ENCODE results near the gene SAMD5. TPM values are rescaled to one million over a fixed set of nuclear protein-coding genes. Genes with fewer than 3 reads are reported as not detected.

The SAMD5 gene
- total RNA-seq, 1 donor from 2014 or later: 3.2 TPM

DNA sequence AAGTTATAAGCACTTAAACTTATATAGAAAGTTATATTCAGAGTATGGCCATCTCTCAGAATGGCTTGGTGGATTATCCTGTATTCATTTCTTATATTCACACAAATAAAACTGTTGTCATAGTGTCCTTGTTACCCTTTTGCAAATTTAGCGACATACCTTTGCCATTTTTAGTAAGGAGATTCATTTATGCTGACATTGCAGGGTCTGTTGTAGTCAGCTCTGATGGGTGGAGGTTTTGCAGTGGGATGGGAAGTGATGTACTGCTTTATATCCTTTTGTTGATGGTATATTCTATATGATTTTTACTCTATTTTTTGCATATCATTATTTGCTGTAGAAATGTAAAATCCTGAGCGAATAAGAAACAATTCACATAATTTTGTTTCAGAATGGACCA, 35.9 kb downstream of the SAMD5 start:
- DNase-seq (ENCODE audit: extremely low spot score in 2 of 2): no peak
- Histone ChIP-seq H3K9me3 (no peaks in the 10 kb centered on the region), H3K4me3 (no peak overlapping the region), H3K36me3 (no peaks in the 10 kb centered on the region), H3K4me1 (no peaks in the 10 kb centered on the region), H3K27ac (no peak overlapping the region), H3K27me3 (no peaks in the 10 kb centered on the region)
- intact Hi-C loops (cut with DNase I): no loop called here
- TF ChIP-seq, protein P1, sequence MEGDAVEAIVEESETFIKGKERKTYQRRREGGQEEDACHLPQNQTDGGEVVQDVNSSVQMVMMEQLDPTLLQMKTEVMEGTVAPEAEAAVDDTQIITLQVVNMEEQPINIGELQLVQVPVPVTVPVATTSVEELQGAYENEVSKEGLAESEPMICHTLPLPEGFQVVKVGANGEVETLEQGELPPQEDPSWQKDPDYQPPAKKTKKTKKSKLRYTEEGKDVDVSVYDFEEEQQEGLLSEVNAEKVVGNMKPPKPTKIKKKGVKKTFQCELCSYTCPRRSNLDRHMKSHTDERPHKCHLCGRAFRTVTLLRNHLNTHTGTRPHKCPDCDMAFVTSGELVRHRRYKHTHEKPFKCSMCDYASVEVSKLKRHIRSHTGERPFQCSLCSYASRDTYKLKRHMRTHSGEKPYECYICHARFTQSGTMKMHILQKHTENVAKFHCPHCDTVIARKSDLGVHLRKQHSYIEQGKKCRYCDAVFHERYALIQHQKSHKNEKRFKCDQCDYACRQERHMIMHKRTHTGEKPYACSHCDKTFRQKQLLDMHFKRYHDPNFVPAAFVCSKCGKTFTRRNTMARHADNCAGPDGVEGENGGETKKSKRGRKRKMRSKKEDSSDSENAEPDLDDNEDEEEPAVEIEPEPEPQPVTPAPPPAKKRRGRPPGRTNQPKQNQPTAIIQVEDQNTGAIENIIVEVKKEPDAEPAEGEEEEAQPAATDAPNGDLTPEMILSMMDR (IDR thresholded peaks at IDR 0.05): no peak
- TF ChIP-seq POLR2AphosphoS5 (IDR thresholded peaks at IDR 0.05; ENCODE audit: insufficient read depth in 1 of 2, low read depth in 1 of 2): no peak
- TF ChIP-seq POLR2A (IDR thresholded peaks at IDR 0.05): no peak

DNA sequence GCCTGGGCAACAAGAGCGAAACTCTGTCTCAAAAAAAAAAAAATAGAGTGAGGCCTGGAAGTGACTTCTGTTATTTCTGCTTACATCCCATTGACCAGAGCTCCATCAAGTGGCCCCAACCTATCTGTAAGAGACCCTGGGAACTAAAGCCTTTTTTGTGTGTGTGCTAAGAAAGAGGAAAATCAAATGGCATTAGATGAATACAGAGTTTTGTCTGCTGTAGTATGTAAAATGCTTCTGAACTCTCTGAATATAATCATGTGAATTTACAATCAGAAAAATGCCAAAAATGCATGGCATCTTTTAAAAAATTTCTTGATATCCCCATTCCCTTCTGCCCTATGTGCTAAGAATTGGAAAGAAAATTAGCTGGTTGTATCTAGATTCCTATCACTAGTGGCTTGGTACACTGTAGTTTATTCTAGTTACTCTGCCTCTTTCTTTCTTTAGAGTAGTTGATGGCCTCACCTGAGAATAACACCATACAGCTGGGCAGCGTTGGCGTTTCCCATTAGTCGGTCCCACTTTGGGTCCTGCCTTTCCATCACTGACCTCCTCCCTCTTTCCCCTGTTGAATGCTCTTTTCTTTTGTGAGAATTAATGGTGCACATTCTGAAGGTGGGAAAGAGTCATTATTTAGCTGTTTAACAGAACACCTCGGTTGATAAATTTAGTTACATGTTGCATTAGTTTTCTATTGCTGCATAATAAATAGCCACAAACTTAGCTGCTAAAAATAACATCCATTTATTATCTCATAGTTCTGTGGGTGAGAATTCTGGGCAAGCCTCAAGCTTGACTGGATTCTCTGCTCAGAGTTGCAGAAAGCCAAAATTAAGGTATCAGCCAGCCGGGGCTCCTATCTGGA, 38.2 kb downstream of the SAMD5 start:
- intact Hi-C loops (cut with DNase I): no loop called here
- DNase-seq (ENCODE audit: extremely low spot score in 2 of 2): no peak
- Histone ChIP-seq H3K27me3 (no peaks in the 10 kb centered on the region), H3K4me1 (no peaks in the 10 kb centered on the region), H3K4me3 (no peak overlapping the region), H3K9me3 (no peaks in the 10 kb centered on the region), H3K36me3 (no peaks in the 10 kb centered on the region), H3K27ac (no peak overlapping the region)
- TF ChIP-seq POLR2A (IDR thresholded peaks at IDR 0.05): no peak
- TF ChIP-seq, protein P1 (IDR thresholded peaks at IDR 0.05): no peak
- TF ChIP-seq POLR2AphosphoS5 (IDR thresholded peaks at IDR 0.05; ENCODE audit: insufficient read depth in 1 of 2, low read depth in 1 of 2): no peak

DNA sequence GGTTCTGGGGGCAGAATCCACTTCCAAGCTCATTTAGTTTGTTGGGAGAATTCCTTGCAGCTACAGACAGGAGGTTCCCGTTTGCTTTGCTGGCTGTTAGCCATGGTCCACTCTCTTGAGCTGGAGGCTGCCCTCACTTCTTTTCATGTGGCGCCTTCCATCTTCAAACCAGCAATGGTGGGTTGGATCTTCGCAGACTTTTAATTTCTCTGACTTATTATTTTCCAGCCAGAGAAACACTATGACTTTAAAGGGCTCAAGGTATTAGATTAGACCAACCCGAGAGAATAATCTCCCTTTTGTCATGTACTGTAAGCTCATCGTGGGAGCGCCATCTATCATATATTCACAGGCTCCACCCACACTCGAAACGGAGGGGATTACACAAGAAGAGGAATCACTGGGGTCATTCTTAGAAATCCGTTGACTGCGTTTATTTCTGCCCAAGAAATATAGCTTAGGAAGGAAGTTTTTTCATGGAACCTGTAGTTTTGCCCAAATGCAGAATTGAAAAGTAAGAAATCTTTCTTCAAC, 38.9 kb downstream of the SAMD5 start:
- H3K4me1 ChIP-seq: no peaks in the 10 kb centered on the region
- no peaks in the 10 kb centered on the region for H3K9me3 ChIP-seq
- no peak overlapping the region for H3K4me3 ChIP-seq
- no peak for DNase-seq (ENCODE audit: extremely low spot score in 2 of 2)
- TF ChIP-seq, protein P1 (IDR thresholded peaks at IDR 0.05): no peak
- no peak for TF ChIP-seq POLR2AphosphoS5 (IDR thresholded peaks at IDR 0.05; ENCODE audit: insufficient read depth in 1 of 2, low read depth in 1 of 2)
- no peak for TF ChIP-seq POLR2A (IDR thresholded peaks at IDR 0.05)
- intact Hi-C loops (cut with DNase I): no loop called here
- no peaks in the 10 kb centered on the region for H3K27me3 ChIP-seq
- no peaks in the 10 kb centered on the region for H3K36me3 ChIP-seq
- no peak overlapping the region for H3K27ac ChIP-seq

DNA sequence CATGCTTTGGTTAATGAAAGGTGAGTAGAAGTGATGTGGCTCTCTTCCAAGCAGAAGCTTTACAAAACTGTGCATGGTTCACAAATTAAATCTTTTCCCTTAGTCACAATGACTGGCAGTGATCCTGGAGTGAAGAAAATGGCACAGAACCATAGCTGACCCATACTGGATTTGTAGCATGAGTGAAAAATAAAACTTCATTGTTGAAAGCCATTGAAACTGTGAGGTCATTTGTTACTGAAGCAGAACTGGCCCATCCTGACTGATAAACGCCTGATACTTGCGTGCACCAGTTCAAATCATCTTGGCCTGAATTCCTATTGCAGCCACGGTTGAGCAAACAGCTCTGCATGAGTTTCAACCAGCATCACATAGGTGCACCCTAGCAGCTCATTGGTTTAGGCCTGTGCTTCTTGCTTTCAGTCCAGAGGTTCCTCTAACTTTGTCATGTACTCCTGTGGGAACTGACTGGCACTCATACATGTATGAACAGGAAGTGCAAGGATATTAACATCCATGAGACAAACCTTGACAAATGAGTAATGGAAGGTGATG, 40.5 kb downstream of the SAMD5 start:
- Histone ChIP-seq H3K9me3 (no peaks in the 10 kb centered on the region), H3K4me1 (no peaks in the 10 kb centered on the region), H3K4me3 (no peak overlapping the region), H3K27me3 (no peaks in the 10 kb centered on the region), H3K27ac (no peak overlapping the region), H3K36me3 (no peaks in the 10 kb centered on the region)
- no peak for DNase-seq (ENCODE audit: extremely low spot score in 2 of 2)
- TF ChIP-seq, protein P1 (IDR thresholded peaks at IDR 0.05): no peak
- no peak for TF ChIP-seq POLR2AphosphoS5 (IDR thresholded peaks at IDR 0.05; ENCODE audit: insufficient read depth in 1 of 2, low read depth in 1 of 2)
- TF ChIP-seq POLR2A (IDR thresholded peaks at IDR 0.05): no peak
- intact Hi-C loops (cut with DNase I): no loop called here

DNA sequence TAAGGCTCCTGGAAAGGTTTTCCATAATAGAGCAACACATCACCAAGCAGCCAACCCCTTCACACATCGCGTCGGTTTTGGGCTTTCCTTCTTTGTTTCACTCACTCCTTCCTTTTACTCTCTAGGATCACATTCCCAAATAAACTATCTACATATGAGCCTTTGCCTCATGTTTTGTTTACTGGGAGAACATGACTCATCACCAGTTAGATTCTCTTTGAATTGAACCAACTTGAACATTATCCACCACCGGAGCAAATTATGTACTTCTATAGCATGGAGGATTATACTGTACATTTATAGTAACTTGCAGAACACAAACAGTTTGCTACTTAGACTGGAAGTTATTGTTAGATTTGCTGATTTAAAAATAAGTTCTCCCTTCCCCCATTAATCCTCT, 41.0 kb downstream of the SAMD5 start:
- H3K27ac ChIP-seq: no peak overlapping the region
- no peaks in the 10 kb centered on the region for H3K27me3 ChIP-seq
- no peak for TF ChIP-seq POLR2A (IDR thresholded peaks at IDR 0.05)
- no peak for TF ChIP-seq POLR2AphosphoS5 (IDR thresholded peaks at IDR 0.05; ENCODE audit: insufficient read depth in 1 of 2, low read depth in 1 of 2)
- no peak overlapping the region for H3K4me3 ChIP-seq
- no peak for DNase-seq (ENCODE audit: extremely low spot score in 2 of 2)
- H3K36me3 ChIP-seq: no peaks in the 10 kb centered on the region
- no peaks in the 10 kb centered on the region for H3K9me3 ChIP-seq
- intact Hi-C loops (cut with DNase I): no loop called here
- H3K4me1 ChIP-seq: no peaks in the 10 kb centered on the region
